Activated B cell treated with CpG ODN at 0.5 μM for 24 hours (primary cell): ENCODE measurements around the gene SFN. TPM values are rescaled to one million over a fixed set of nuclear protein-coding genes. Genes with fewer than 3 reads are reported as not detected.
"Not testable (repeated sequence)": the region's sequence is repeated elsewhere in the genome, so short reads cannot be mapped to it uniquely, and the experiment has no call there.

Experiments
- ATAC-seq: fragments of 200-7000 bp; cut with Tn5 transposase; one replicate; pipeline ENCODE4 v1.10.0; 2021; ENCODE audit warnings: low read depth, mild to moderate bottlenecking, moderate library complexity
- CTCF ChIA-PET: fragments of 350-600 bp; sonication (Branson Sonifier 250); formaldehyde crosslinking; loops from one replicate; lab custom pipeline; 2021; ENCODE audit warnings: antibody characterized with exemption; lab: Charles Lee
- POLR2A ChIA-PET: fragments of 350-600 bp; sonication (Branson Sonifier 250); formaldehyde crosslinking; loops from one replicate; lab custom pipeline; 2021; ENCODE audit warnings: antibody characterized with exemption; lab: Charles Lee
- DNase-seq: peaks from one replicate; pipeline ENCODE4 v3.0.0; 2022
- H3K27ac Mint-ChIP-seq: one replicate; pipeline ENCODE4 v1.8.0; 2020; ENCODE audit warnings: mixed read lengths
- H3K27me3 Mint-ChIP-seq: one replicate; pipeline ENCODE4 v1.8.0; 2021; ENCODE audit warnings: mixed read lengths
- H3K36me3 Mint-ChIP-seq: one replicate; pipeline ENCODE4 v1.8.0; 2021; ENCODE audit warnings: low read depth, mixed read lengths
- H3K4me1 Mint-ChIP-seq: one replicate; pipeline ENCODE4 v1.8.0; 2021; ENCODE audit warnings: mixed read lengths
- H3K4me3 Mint-ChIP-seq: one replicate; pipeline ENCODE4 v1.8.0; 2020; ENCODE audit warnings: mild to moderate bottlenecking, mixed read lengths
- H3K9me3 Mint-ChIP-seq: one replicate; pipeline ENCODE4 v1.8.0; 2020; ENCODE audit warnings: mixed read lengths
- CTCF ChIP-seq: fragments of 200-600 bp; IDR thresholded peaks from one replicate; pipeline ENCODE4 v1.8.0; 2022; ENCODE audit warnings: antibody characterized with exemption, mild to moderate bottlenecking
- intact Hi-C: fragments of 100-400 bp; cut with micrococcal nuclease; formaldehyde crosslinking; loops from one replicate; pipeline ENCODE4 v1.15.1; 2024
- total RNA-seq: library from RNA; stranded (reverse); gene quantifications from 2 replicates; pipeline ENCODE4 v1.2.3, GENCODE V29; 2022

The SFN gene
- total RNA-seq, 1 donor from 2014 or later: 0.29 TPM

DNA sequence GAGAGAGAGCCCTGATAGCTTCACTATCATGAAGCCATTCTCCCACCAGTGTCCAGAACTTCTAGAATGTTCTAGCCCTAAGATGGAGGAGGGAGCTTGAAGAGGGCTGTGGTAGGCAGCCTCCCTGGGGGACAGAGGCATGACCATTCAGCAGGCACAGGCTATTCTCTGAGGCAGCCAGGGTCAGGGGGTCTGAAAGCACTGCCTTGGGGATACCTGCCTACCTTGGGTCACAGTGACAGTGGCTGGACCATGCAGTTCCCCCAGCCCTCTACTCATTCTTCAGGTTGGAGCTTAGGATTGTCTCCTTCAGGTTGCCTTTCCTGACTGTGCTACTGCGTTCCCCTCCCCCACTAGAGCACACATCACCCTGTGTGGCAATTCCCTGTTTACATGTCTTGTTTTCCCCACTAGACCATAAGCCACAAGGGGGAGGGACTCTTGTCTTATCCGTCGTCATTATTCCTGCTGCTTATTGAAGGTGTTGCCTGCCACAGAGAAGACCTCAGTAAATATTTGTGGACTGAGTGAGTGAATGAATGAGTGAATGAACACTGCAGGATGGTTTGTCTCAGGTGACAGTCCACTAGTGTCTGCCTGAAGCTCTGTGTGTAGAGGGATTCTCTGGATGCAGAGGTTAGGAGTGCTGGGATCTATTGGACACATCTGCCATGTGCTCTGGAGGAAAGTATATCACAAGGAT, 31.3 kb upstream of the SFN start:
- DNase-seq (no peak), ATAC-seq (no peak)
- Mint-ChIP-seq H3K36me3 (peaks cover 49% of the 10 kb centered on the region), H3K27ac (peak overlapping the region; percentile 93), H3K4me3 (no peak overlapping the region), H3K9me3 (no peaks in the 10 kb centered on the region), H3K4me1 (peaks cover 64% of the 10 kb centered on the region), H3K27me3 (no peaks in the 10 kb centered on the region)
- CTCF ChIA-PET: interaction anchor here (1.1 to 5.0 kb wide), 4 partner anchors 11 to 218 kb away, joined by 3 to 47 read pairs (median 8); no protein-coding TSS in a partner anchor
- POLR2A ChIA-PET: interaction anchor here (0.7 to 3.1 kb wide), 4 partner anchors 8 to 172 kb away, joined by 3 to 40 read pairs (median 10); no protein-coding TSS in a partner anchor
- TF ChIP-seq CTCF: no peak
- intact Hi-C loops: no loop called here

GRCh38 chr1:26832249-26832960, 30.5 kb upstream of the SFN start:
- Mint-ChIP-seq H3K27ac (peak overlapping the region; percentile 93), H3K4me3 (no peak overlapping the region), H3K9me3 (no peaks in the 10 kb centered on the region), H3K36me3 (peaks cover 48% of the 10 kb centered on the region), H3K4me1 (peaks cover 61% of the 10 kb centered on the region), H3K27me3 (no peaks in the 10 kb centered on the region)
- DNase-seq (no peak), ATAC-seq (no peak)
- intact Hi-C loops: no loop called here
- POLR2A ChIA-PET: interaction anchor here (0.6 to 3.1 kb wide), 10 partner anchors 9 to 658 kb away, joined by 3 to 40 read pairs (median 6); no protein-coding TSS in a partner anchor
- TF ChIP-seq CTCF: no peak
- CTCF ChIA-PET: interaction anchor here (1.0 to 5.0 kb wide), 10 partner anchors 10 to 233 kb away, joined by 3 to 47 read pairs (median 6); partner anchors contain the start of gene PIGV

- ChIA-PET POLR2A (interaction anchor here (0.6 to 3.0 kb wide), 12 partner anchors 10 to 334 kb away, joined by 3 to 40 read pairs (median 4); partner anchors contain the start of gene GPN2), CTCF (interaction anchor here (0.6 to 5.0 kb wide), 15 partner anchors 9 to 235 kb away, joined by 3 to 48 read pairs (median 5); partner anchors contain the start of gene PIGV)
- no peaks in the 10 kb centered on the region for H3K27me3 Mint-ChIP-seq
- ATAC-seq (peak; percentile 96), DNase-seq (peak; percentile 61)
- peaks cover 59% of the 10 kb centered on the region for H3K4me1 Mint-ChIP-seq
- no peaks in the 10 kb centered on the region for H3K9me3 Mint-ChIP-seq
- H3K27ac Mint-ChIP-seq: peak overlapping the region; percentile 93
- TF ChIP-seq CTCF: no peak
- intact Hi-C loops: loop anchor here (1.0 kb wide), 2 partner anchors 13 to 23 kb away; no protein-coding TSS in a partner anchor
- peaks cover 55% of the 10 kb centered on the region for H3K36me3 Mint-ChIP-seq
- peak overlapping the region; percentile 53 for H3K4me3 Mint-ChIP-seq
Observed at GRCh38 chr1:26833432-26834405, 29.2 kb upstream of the SFN start.

GRCh38 chr1:26837665-26838064, 25.3 kb upstream of the SFN start:
- not testable (repeated sequence) for H3K4me3 Mint-ChIP-seq
- peak overlapping the region; percentile 61 for H3K27ac Mint-ChIP-seq
- peaks cover 49% of the 10 kb centered on the region for H3K4me1 Mint-ChIP-seq

More at GRCh38 chr1:26837665-26838064, 25.3 kb upstream of the SFN start:
- ChIA-PET CTCF (interaction anchor here (1.4 to 2.6 kb wide), 2 partner anchors 17 to 28 kb away, joined by 8 to 17 read pairs; no protein-coding TSS in a partner anchor), POLR2A (interaction anchor here (0.6 to 2.9 kb wide), 3 partner anchors 9 to 28 kb away, joined by 3 to 38 read pairs (median 10); no protein-coding TSS in a partner anchor)
- H3K9me3 Mint-ChIP-seq, ATAC-seq, DNase-seq, H3K27me3 Mint-ChIP-seq: not testable (repeated sequence)
- intact Hi-C loops: loop anchor here (2.0 kb wide), 2 partner anchors 15 to 27 kb away; no protein-coding TSS in a partner anchor
- peaks cover 50% of the 10 kb centered on the region for H3K36me3 Mint-ChIP-seq
